SK-N-SH (cell line): ENCODE measurements around the gene RGS14. TPM values are rescaled to one million over a fixed set of nuclear protein-coding genes. Genes with fewer than 3 reads are reported as not detected.

Source experiments
- CTCF ChIA-PET: fragments of 300-600, 350-600 bp; formaldehyde crosslinking; extraction: SDS; loops from one replicate; lab custom pipeline; 2021; lab: Yijun Ruan, JAX
- POLR2A ChIA-PET: fragments of 350-600 bp; sonication (Branson Sonifier 250); formaldehyde crosslinking; extraction: SDS; loops from one replicate; lab custom pipeline; 2020; ENCODE audit warnings: antibody characterized with exemption, inconsistent platforms; lab: Yijun Ruan, JAX
- DNase-seq: peaks from one replicate; pipeline ENCODE4 v3.0.0; 2012
- H2AFZ ChIP-seq: fragments of 200-600 bp; sonication (generic); 2 replicates; pipeline ENCODE4 v1.8.1; 2016; ENCODE audit warnings: antibody characterized with exemption, mild to moderate bottlenecking, low read depth
- H3F3A ChIP-seq: fragments of 200-600 bp; sonication (generic); replicated peaks from 2 replicates; pipeline ENCODE3; 2016; ENCODE audit warnings: antibody characterized with exemption, mild to moderate bottlenecking; ENCODE audit not compliant: insufficient read depth
- H3K27ac ChIP-seq, 2 experiments: fragments of 200-500 bp in 1 of 2; fragments of 200-600 bp in 1 of 2; sonication (Bioruptor generic) in 1 of 2; sonication (generic), shearing (Covaris generic) in 1 of 2; 2 replicates each; pipeline versions ENCODE4 v1.5.1 to v1.6.1; 2014 to 2016; ENCODE audit warnings: low read depth in 2 of 2, inconsistent platforms in 1 of 2, low read length in 1 of 2, mild to moderate bottlenecking in 1 of 2, mixed read lengths in 1 of 2
- H3K27me3 ChIP-seq: fragments of 200-600 bp; sonication (generic), shearing (Covaris generic); 2 replicates; pipeline ENCODE4 v1.6.1; 2016; ENCODE audit warnings: mixed run types; ENCODE audit not compliant: insufficient read depth
- H3K36me3 ChIP-seq, 2 experiments: fragments of 200-500 bp in 1 of 2; fragments of 200-600 bp in 1 of 2; sonication (Bioruptor generic) in 1 of 2; sonication (generic) in 1 of 2; replicated peaks in 1 of 2; 2 replicates each; pipeline versions ENCODE3 to v1.5.1; 2014 to 2016; ENCODE audit warnings: low read length in 1 of 2, mild to moderate bottlenecking in 1 of 2; ENCODE audit not compliant: insufficient read depth in 2 of 2, control insufficient read depth in 1 of 2
- H3K4me1 ChIP-seq, 2 experiments: fragments of 200-500 bp in 1 of 2; fragments of 200-600 bp in 1 of 2; sonication (Bioruptor generic) in 1 of 2; sonication (generic), shearing (Covaris generic) in 1 of 2; 2 replicates each; pipeline versions ENCODE4 v1.5.1 to v1.6.1; 2014 to 2016; ENCODE audit warnings: low read depth in 1 of 2, low read length in 1 of 2, mixed run types in 1 of 2; ENCODE audit not compliant: insufficient read depth in 2 of 2, control insufficient read depth in 1 of 2
- H3K4me2 ChIP-seq: fragments of 200-600 bp; sonication (generic), shearing (Covaris generic); 2 replicates; pipeline ENCODE4 v1.6.1; 2017; ENCODE audit warnings: mixed run types
- H3K4me3 ChIP-seq, 2 experiments: fragments of 200-500 bp in 1 of 2; fragments of 200-600 bp in 1 of 2; sonication (Bioruptor generic) in 1 of 2; sonication (generic), shearing (Covaris generic) in 1 of 2; 2 replicates each; pipeline versions ENCODE4 v1.5.1 to v1.8.1; 2014 to 2016; ENCODE audit warnings: low read depth in 2 of 2, inconsistent platforms in 1 of 2, low read length in 1 of 2, mild to moderate bottlenecking in 1 of 2, mixed read lengths in 1 of 2, moderate library complexity in 1 of 2
- H3K79me2 ChIP-seq: fragments of 200-600 bp; sonication (generic); 2 replicates; pipeline ENCODE4 v1.8.1; 2017; ENCODE audit warnings: mild to moderate bottlenecking; ENCODE audit not compliant: insufficient read depth
- H3K9ac ChIP-seq: fragments of 200-600 bp; sonication (generic); 2 replicates; pipeline ENCODE4 v1.6.1; 2017; ENCODE audit warnings: mixed run types
- H3K9me2 ChIP-seq: fragments of 200-600 bp; sonication (generic); 2 replicates; pipeline ENCODE4 v1.6.1; 2017; ENCODE audit warnings: mixed run types
- H3K9me3 ChIP-seq: fragments of 200-600 bp; sonication (generic); 2 replicates; pipeline ENCODE4 v1.6.1; 2017; ENCODE audit warnings: mixed run types, mild to moderate bottlenecking, moderate library complexity
- H4K20me1 ChIP-seq: fragments of 200-600 bp; sonication (generic); 2 replicates; pipeline ENCODE4 v1.6.1; 2017; ENCODE audit warnings: mild to moderate bottlenecking, mixed run types; ENCODE audit not compliant: insufficient read depth
- EZH2phosphoT487 ChIP-seq: fragments of 200-600 bp; sonication (generic); IDR thresholded peaks from 2 replicates; pipeline ENCODE4 v1.6.1; 2017; ENCODE audit warnings: low read depth, mixed run types, mild to moderate bottlenecking, antibody characterized with exemption, moderate library complexity, borderline replicate concordance
- FOXJ3 ChIP-seq: sonication (generic); formaldehyde crosslinking; IDR thresholded peaks from 2 replicates; pipeline ENCODE4 v1.5.1; 2020; ENCODE audit warnings: mild to moderate bottlenecking, missing genetic modification reagents
- GABPA ChIP-seq: IDR thresholded peaks from 2 replicates; pipeline ENCODE4 v1.4.0; 2012; ENCODE audit warnings: low read depth, mild to moderate bottlenecking
- RCOR1 ChIP-seq: fragments of 150-350 bp; IDR thresholded peaks from 2 replicates; pipeline ENCODE4 v1.6.1; 2017; ENCODE audit warnings: antibody characterized with exemption, low read length
- RXRA ChIP-seq: IDR thresholded peaks from 2 replicates; pipeline ENCODE4 v1.4.0; 2012; ENCODE audit warnings: low read depth, mild to moderate bottlenecking, borderline replicate concordance
- SIN3A ChIP-seq: IDR thresholded peaks from 2 replicates; pipeline ENCODE4 v1.6.1; 2012; ENCODE audit warnings: low read depth, mild to moderate bottlenecking, low read length, moderate library complexity, borderline replicate concordance
- SMC3 ChIP-seq: IDR thresholded peaks from 2 replicates; pipeline ENCODE4 v1.6.1; 2012; ENCODE audit warnings: low read depth, low read length, improper control_type of control experiment
- TCF12 ChIP-seq: IDR thresholded peaks from 2 replicates; pipeline ENCODE4 v1.4.0; 2012
- WGBS: methylation state at CpG from one replicate; pipeline ENCODE4 v1.1.6; 2017; ENCODE audit warnings: low lambda C conversion rate; 5-methylcytosine and 5-hydroxymethylcytosine counted together
- polyA plus RNA-seq, 3 experiments: library from polyadenylated mRNA; depleted of rRNA; stranded (reverse); fragments of >200 nt; gene quantifications; 2 replicates each; pipeline ENCODE4 v1.2.3, GENCODE V29; 2012
- TF ChIP-seq, protein P1 (sequence below): IDR thresholded peaks from 2 replicates; pipeline ENCODE4 v1.4.0; 2012; ENCODE audit warnings: low read depth
- TF ChIP-seq, protein P2 (sequence below): fragments of 150-350 bp; IDR thresholded peaks from 2 replicates; pipeline ENCODE4 v1.6.1; 2017; ENCODE audit warnings: antibody characterized with exemption, low read length, low read depth, borderline replicate concordance
- TF ChIP-seq, protein P3 (sequence below): fragments of 150-350 bp; IDR thresholded peaks from 2 replicates; pipeline ENCODE4 v1.6.1; 2016; ENCODE audit warnings: mild to moderate bottlenecking, low read depth, low read length
- TF ChIP-seq, protein P4 (sequence below): IDR thresholded peaks from 2 replicates; pipeline ENCODE4 v1.4.0; 2012; ENCODE audit warnings: low read depth, borderline replicate concordance
- TF ChIP-seq, protein P5 (sequence below): IDR thresholded peaks from 2 replicates; pipeline ENCODE4; 2012
- TF ChIP-seq, protein P6 (sequence below): fragments of 200-600 bp; sonication (generic); IDR thresholded peaks from 2 replicates; pipeline ENCODE4 v1.6.1; 2017; ENCODE audit warnings: antibody characterized with exemption, mild to moderate bottlenecking, moderate library complexity

RGS14 gene
- polyA plus RNA-seq, 1 of the 3 experiments (the other 2 are of a cell fraction) = 26.5 TPM

DNA sequence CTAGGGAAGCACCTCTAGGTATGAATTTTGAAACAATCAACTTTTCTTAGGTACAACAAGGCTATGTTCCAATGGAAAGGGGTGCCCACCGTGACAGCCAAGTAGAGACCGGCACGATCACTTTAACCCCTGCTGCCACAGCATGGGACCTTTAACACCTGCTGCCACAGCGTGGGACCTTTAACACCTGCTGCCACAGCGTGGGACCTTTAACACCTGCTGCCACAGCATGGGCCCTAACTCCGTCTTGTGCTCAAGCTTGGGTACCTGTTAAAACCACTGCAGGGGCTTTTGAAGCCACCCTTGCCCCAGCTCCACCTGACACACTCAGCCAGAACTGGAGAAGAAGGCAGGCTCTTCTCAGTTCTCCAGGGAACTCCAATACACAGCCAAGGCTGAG is 27.8 kb upstream of the RGS14 start:
- no peak overlapping the region for H3K9ac ChIP-seq
- 0 out of 2 replicates have a peak, but pooled peaks cover 8% of the 10 kb centered on the region for H4K20me1 ChIP-seq
- no peaks in the 10 kb centered on the region for H3K27me3 ChIP-seq
- H3F3A ChIP-seq = no peaks in the 10 kb centered on the region
- no peak for DNase-seq
- no peaks in the 10 kb centered on the region; the same call in 1 of the 2 replicates for H3K79me2 ChIP-seq
- H3K9me2 ChIP-seq = no peaks in the 10 kb centered on the region
- ChIA-PET CTCF (interaction anchor here (5.8 kb wide), 1 partner anchor 12 kb away, joined by 31 read pairs; no protein-coding TSS in a partner anchor), POLR2A (interaction anchor here (0.8 kb wide), 1 partner anchor 29 kb away, joined by 3 read pairs; no protein-coding TSS in a partner anchor)
- H2AFZ ChIP-seq = no peak overlapping the region
- H3K4me3 ChIP-seq = no peak overlapping the region
- 100% methylated on average over 4 of the region's 6 CpGs for WGBS
- no peak overlapping the region for H3K4me2 ChIP-seq
- H3K9me3 ChIP-seq = no peaks in the 10 kb centered on the region
- peaks cover 0 to 55% of the 10 kb centered on the region in 2 experiments for H3K36me3 ChIP-seq
- peaks cover 0 to 7% of the 10 kb centered on the region in 2 experiments; a peak in 1 of 4 replicates for H3K4me1 ChIP-seq
- TF ChIP-seq TCF12 (no peak), EZH2phosphoT487 (no peak), FOXJ3 (CRISPR knock-in tag) (no peak), RCOR1 (no peak), SIN3A (no peak), GABPA (no peak), RXRA (no peak), SMC3 (no peak)
- TF ChIP-seq, protein P1, sequence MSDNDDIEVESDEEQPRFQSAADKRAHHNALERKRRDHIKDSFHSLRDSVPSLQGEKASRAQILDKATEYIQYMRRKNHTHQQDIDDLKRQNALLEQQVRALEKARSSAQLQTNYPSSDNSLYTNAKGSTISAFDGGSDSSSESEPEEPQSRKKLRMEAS = no peak
- TF ChIP-seq, protein P2, sequence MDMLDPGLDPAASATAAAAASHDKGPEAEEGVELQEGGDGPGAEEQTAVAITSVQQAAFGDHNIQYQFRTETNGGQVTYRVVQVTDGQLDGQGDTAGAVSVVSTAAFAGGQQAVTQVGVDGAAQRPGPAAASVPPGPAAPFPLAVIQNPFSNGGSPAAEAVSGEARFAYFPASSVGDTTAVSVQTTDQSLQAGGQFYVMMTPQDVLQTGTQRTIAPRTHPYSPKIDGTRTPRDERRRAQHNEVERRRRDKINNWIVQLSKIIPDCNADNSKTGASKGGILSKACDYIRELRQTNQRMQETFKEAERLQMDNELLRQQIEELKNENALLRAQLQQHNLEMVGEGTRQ = no peak
- TF ChIP-seq, protein P3, sequence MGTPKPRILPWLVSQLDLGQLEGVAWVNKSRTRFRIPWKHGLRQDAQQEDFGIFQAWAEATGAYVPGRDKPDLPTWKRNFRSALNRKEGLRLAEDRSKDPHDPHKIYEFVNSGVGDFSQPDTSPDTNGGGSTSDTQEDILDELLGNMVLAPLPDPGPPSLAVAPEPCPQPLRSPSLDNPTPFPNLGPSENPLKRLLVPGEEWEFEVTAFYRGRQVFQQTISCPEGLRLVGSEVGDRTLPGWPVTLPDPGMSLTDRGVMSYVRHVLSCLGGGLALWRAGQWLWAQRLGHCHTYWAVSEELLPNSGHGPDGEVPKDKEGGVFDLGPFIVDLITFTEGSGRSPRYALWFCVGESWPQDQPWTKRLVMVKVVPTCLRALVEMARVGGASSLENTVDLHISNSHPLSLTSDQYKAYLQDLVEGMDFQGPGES = no peak
- TF ChIP-seq, protein P4, sequence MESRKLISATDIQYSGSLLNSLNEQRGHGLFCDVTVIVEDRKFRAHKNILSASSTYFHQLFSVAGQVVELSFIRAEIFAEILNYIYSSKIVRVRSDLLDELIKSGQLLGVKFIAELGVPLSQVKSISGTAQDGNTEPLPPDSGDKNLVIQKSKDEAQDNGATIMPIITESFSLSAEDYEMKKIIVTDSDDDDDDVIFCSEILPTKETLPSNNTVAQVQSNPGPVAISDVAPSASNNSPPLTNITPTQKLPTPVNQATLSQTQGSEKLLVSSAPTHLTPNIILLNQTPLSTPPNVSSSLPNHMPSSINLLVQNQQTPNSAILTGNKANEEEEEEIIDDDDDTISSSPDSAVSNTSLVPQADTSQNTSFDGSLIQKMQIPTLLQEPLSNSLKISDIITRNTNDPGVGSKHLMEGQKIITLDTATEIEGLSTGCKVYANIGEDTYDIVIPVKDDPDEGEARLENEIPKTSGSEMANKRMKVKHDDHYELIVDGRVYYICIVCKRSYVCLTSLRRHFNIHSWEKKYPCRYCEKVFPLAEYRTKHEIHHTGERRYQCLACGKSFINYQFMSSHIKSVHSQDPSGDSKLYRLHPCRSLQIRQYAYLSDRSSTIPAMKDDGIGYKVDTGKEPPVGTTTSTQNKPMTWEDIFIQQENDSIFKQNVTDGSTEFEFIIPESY = no peak
- TF ChIP-seq, protein P5, sequence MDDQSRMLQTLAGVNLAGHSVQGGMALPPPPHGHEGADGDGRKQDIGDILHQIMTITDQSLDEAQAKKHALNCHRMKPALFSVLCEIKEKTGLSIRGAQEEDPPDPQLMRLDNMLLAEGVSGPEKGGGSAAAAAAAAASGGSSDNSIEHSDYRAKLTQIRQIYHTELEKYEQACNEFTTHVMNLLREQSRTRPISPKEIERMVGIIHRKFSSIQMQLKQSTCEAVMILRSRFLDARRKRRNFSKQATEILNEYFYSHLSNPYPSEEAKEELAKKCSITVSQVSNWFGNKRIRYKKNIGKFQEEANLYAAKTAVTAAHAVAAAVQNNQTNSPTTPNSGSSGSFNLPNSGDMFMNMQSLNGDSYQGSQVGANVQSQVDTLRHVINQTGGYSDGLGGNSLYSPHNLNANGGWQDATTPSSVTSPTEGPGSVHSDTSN = no peak
- TF ChIP-seq, protein P6, sequence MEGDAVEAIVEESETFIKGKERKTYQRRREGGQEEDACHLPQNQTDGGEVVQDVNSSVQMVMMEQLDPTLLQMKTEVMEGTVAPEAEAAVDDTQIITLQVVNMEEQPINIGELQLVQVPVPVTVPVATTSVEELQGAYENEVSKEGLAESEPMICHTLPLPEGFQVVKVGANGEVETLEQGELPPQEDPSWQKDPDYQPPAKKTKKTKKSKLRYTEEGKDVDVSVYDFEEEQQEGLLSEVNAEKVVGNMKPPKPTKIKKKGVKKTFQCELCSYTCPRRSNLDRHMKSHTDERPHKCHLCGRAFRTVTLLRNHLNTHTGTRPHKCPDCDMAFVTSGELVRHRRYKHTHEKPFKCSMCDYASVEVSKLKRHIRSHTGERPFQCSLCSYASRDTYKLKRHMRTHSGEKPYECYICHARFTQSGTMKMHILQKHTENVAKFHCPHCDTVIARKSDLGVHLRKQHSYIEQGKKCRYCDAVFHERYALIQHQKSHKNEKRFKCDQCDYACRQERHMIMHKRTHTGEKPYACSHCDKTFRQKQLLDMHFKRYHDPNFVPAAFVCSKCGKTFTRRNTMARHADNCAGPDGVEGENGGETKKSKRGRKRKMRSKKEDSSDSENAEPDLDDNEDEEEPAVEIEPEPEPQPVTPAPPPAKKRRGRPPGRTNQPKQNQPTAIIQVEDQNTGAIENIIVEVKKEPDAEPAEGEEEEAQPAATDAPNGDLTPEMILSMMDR = no peak
- H3K27ac ChIP-seq = no peak overlapping the region
